ENCODE results near the gene KAZN.

- TF ChIP-seq, protein P1, sequence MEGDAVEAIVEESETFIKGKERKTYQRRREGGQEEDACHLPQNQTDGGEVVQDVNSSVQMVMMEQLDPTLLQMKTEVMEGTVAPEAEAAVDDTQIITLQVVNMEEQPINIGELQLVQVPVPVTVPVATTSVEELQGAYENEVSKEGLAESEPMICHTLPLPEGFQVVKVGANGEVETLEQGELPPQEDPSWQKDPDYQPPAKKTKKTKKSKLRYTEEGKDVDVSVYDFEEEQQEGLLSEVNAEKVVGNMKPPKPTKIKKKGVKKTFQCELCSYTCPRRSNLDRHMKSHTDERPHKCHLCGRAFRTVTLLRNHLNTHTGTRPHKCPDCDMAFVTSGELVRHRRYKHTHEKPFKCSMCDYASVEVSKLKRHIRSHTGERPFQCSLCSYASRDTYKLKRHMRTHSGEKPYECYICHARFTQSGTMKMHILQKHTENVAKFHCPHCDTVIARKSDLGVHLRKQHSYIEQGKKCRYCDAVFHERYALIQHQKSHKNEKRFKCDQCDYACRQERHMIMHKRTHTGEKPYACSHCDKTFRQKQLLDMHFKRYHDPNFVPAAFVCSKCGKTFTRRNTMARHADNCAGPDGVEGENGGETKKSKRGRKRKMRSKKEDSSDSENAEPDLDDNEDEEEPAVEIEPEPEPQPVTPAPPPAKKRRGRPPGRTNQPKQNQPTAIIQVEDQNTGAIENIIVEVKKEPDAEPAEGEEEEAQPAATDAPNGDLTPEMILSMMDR (IDR thresholded peaks at IDR 0.05): no peak
- TF ChIP-seq POLR2A (IDR thresholded peaks at IDR 0.05): no peak
Measured at GRCh38 chr1:14661222-14661621, 62.7 kb downstream of the KAZN start.
